Esophagus muscularis mucosa (tissue), 4 donors: Measurements from ENCODE around the gene MT3. TPM values are rescaled to one million over a fixed set of nuclear protein-coding genes. Genes with fewer than 3 reads are reported as not detected.

Source experiments
- DNase-seq: peaks from one replicate; pipeline ENCODE4 v3.0.0-alpha.2; 2017; ENCODE audit errors: extremely low spot score
- H3K27ac ChIP-seq, 4 donors: fragments of 200-600 bp; sonication (generic); replicated peaks in 1 of 4; 1 replicate in 3 of 4; 2 replicates in 1 of 4; pipeline ENCODE4 v1.5.1; 2016 to 2019; ENCODE audit warnings: mild to moderate bottlenecking in 1 of 4
- H3K27me3 ChIP-seq, 4 donors: fragments of 200-600 bp; sonication (generic); one replicate each; pipeline versions ENCODE4 v1.5.1 to v1.6.0; 2016 to 2019
- H3K36me3 ChIP-seq, 4 donors: fragments of 200-600 bp; sonication (generic); one replicate each; pipeline ENCODE4 v1.5.1; 2016 to 2019
- H3K4me1 ChIP-seq, 4 donors: fragments of 200-600 bp; sonication (generic); one replicate each; pipeline ENCODE4 v1.5.1; 2016 to 2019
- H3K4me3 ChIP-seq, 4 donors: fragments of 200-600 bp; sonication (generic); 1 replicate in 2 of 4; 2 replicates in 2 of 4; pipeline ENCODE4 v1.5.1; 2016 to 2019; ENCODE audit warnings: mild to moderate bottlenecking in 4 of 4, moderate library complexity in 1 of 4
- H3K9me3 ChIP-seq, 4 donors: fragments of 200-600 bp; sonication (generic); 1 replicate in 3 of 4; 2 replicates in 1 of 4; pipeline ENCODE4 v1.5.1; 2016 to 2019
- CTCF ChIP-seq, 3 experiments: fragments of 200-600 bp in 2 of 3; fragments of 450-650 bp in 1 of 3; sonication (generic) in 2 of 3; IDR thresholded peaks; one replicate each; pipeline ENCODE4 v1.5.1; 2017 to 2019; ENCODE audit warnings: antibody characterized with exemption in 3 of 3, mild to moderate bottlenecking in 2 of 3, moderate library complexity in 1 of 3
- EP300 ChIP-seq: sonication (generic); formaldehyde crosslinking; IDR thresholded peaks from one replicate; pipeline ENCODE4 v1.6.1; 2017; ENCODE audit warnings: antibody characterized with exemption
- POLR2A ChIP-seq: fragments of 450-650 bp; IDR thresholded peaks from one replicate; pipeline ENCODE4 v1.6.1; 2017; ENCODE audit warnings: antibody characterized with exemption, moderate library complexity, mild to moderate bottlenecking, low read depth
- POLR2AphosphoS5 ChIP-seq, 2 donors: sonication (generic); formaldehyde crosslinking; IDR thresholded peaks; one replicate each; pipeline ENCODE4 v1.6.1; 2017; ENCODE audit warnings: antibody characterized with exemption in 2 of 2
- WGBS: methylation state at CpG from one replicate; pipeline ENCODE4 v1.1.5; 2018; 5-methylcytosine and 5-hydroxymethylcytosine counted together
- intact Hi-C: fragments of 100-400 bp; cut with DNase I; formaldehyde crosslinking; loops from one replicate; pipeline ENCODE4 v1.15.1; 2023
- total RNA-seq, 4 donors: library from RNA; depleted of rRNA; stranded (reverse); fragments of >200 nt; gene quantifications; one replicate each; pipeline versions ENCODE4 v1.1.0 to v1.2.1, GENCODE V29; 2016

The MT3 gene
- total RNA-seq, 4 donors from 2014 or later: 2.0 to 12.5 (median 4.1) TPM

- intact Hi-C loops: no loop called here
- H3K4me3 ChIP-seq: no peak overlapping the region
Observed at GRCh38 chr16:56594292-56594619, 4.9 kb downstream of the MT3 start.

GRCh38 chr16:56600398-56600999, 11.2 kb downstream of the MT3 start:
- H3K4me1 ChIP-seq: peaks cover 0 to 3% (median under 1%) of the 10 kb centered on the region in 4 donors
- no peak for DNase-seq
- H3K4me3 ChIP-seq: no peak overlapping the region
- intact Hi-C loops: loop anchor here (5.0 kb wide), 1 partner anchor 83 kb away; no protein-coding TSS in a partner anchor
- no peaks in the 10 kb centered on the region for H3K36me3 ChIP-seq
- H3K27me3 ChIP-seq: no peaks in the 10 kb centered on the region
- TF ChIP-seq EP300: no peak
- TF ChIP-seq POLR2A: no peak
- TF ChIP-seq CTCF (IDR thresholded peaks at IDR 0.05): peak; percentile 54 to 69 (median 57)
- WGBS: 34% methylated on average over 7 of the region's 8 CpGs
- no peak overlapping the region for H3K27ac ChIP-seq
- H3K9me3 ChIP-seq: no peaks in the 10 kb centered on the region

More at GRCh38 chr16:56594292-56594619, 4.9 kb downstream of the MT3 start:
- Histone ChIP-seq H3K27me3 (peaks cover 2 to 18% (median 8%) of the 10 kb centered on the region in 4 donors), H3K9me3 (no peaks in the 10 kb centered on the region), H3K36me3 (no peaks in the 10 kb centered on the region), H3K27ac (no peak overlapping the region), H3K4me1 (peaks cover 5 to 8% (median 7%) of the 10 kb centered on the region in 4 donors)
- TF ChIP-seq CTCF (IDR thresholded peaks at IDR 0.05) (no peak), POLR2A (no peak), POLR2AphosphoS5 (IDR thresholded peaks at IDR 0.05) (no peak), EP300 (no peak)
- DNase-seq: no peak
- 82% methylated on average over 5 of the region's 5 CpGs for WGBS

GRCh38 chr16:56601325-56601724, 12.0 kb downstream of the MT3 start:
- Histone ChIP-seq H3K4me3 (no peak overlapping the region), H3K36me3 (no peaks in the 10 kb centered on the region), H3K4me1 (peaks cover 6 to 12% (median 8%) of the 10 kb centered on the region in 4 donors), H3K9me3 (no peaks in the 10 kb centered on the region), H3K27me3 (no peaks in the 10 kb centered on the region), H3K27ac (no peak overlapping the region)
- no peak for TF ChIP-seq EP300
- no peak for TF ChIP-seq POLR2AphosphoS5 (IDR thresholded peaks at IDR 0.05)
- no peak for TF ChIP-seq CTCF (IDR thresholded peaks at IDR 0.05)
- TF ChIP-seq POLR2A: no peak
- no peak for DNase-seq
- intact Hi-C loops: loop anchor here (5.0 kb wide), 1 partner anchor 84 kb away; no protein-coding TSS in a partner anchor
- WGBS: 59% methylated on average over 8 of the region's 9 CpGs

- intact Hi-C loops: loop anchor here (5.0 kb wide), 1 partner anchor 86 kb away; no protein-coding TSS in a partner anchor
Observed at GRCh38 chr16:56603589-56603988, 14.3 kb downstream of the MT3 start.

More at GRCh38 chr16:56603589-56603988, 14.3 kb downstream of the MT3 start:
- Histone ChIP-seq H3K9me3 (no peaks in the 10 kb centered on the region), H3K36me3 (no peaks in the 10 kb centered on the region), H3K4me3 (no peak overlapping the region), H3K27me3 (no peaks in the 10 kb centered on the region), H3K4me1 (peaks cover 26 to 32% (median 28%) of the 10 kb centered on the region in 4 donors), H3K27ac (no peak overlapping the region)
- TF ChIP-seq EP300: no peak
- TF ChIP-seq POLR2AphosphoS5 (IDR thresholded peaks at IDR 0.05): peak in 1 of 2 donors; percentile 23
- peak; percentile 31 to 49 (median 42) for TF ChIP-seq CTCF (IDR thresholded peaks at IDR 0.05)
- 38% methylated on average over 4 of the region's 4 CpGs for WGBS
- no peak for DNase-seq
